Thoracic aorta (tissue), 2 donors: ENCODE data around the gene ATP1A3. TPM values are rescaled to one million over a fixed set of nuclear protein-coding genes. Genes with fewer than 3 reads are reported as not detected.

Experiments used
- ATAC-seq: fragments of 150-250 bp; one replicate; pipeline ENCODE4 v1.8.0; 2017; ENCODE audit warnings: low read depth; ENCODE audit not compliant: insufficient number of reproducible peaks, low FRiP score
- DNase-seq: peaks from one replicate; pipeline ENCODE4 v3.0.0-alpha.2; 2020; ENCODE audit warnings: low spot score
- H3K27ac ChIP-seq, 2 donors: fragments of 200-600 bp; sonication (generic); 1 replicate in 1 of 2; 2 replicates in 1 of 2; pipeline ENCODE4 v1.5.1; 2016; ENCODE audit warnings: mild to moderate bottlenecking in 2 of 2, moderate library complexity in 2 of 2
- H3K27me3 ChIP-seq: fragments of 200-600 bp; sonication (generic); replicated peaks from 2 replicates; pipeline ENCODE4 v1.6.0; 2016; ENCODE audit warnings: mild to moderate bottlenecking; ENCODE audit not compliant: insufficient read depth
- H3K36me3 ChIP-seq: fragments of 200-600 bp; sonication (generic); one replicate; pipeline ENCODE4 v1.5.1; 2016
- H3K4me1 ChIP-seq, 2 donors: fragments of 200-600 bp; sonication (generic); 1 replicate in 1 of 2; 2 replicates in 1 of 2; pipeline versions ENCODE4 v1.5.1 to v1.6.0; 2016; ENCODE audit warnings: low read depth in 2 of 2, mild to moderate bottlenecking in 1 of 2; ENCODE audit not compliant: control insufficient read depth in 1 of 2
- H3K4me3 ChIP-seq: fragments of 200-600 bp; sonication (generic); 2 replicates; pipeline ENCODE4 v1.5.1; 2016; ENCODE audit warnings: mild to moderate bottlenecking
- H3K9me3 ChIP-seq: fragments of 200-600 bp; sonication (generic); 2 replicates; pipeline ENCODE4 v1.5.1; 2016
- CTCF ChIP-seq: fragments of 200-600 bp; sonication (generic); IDR thresholded peaks from one replicate; pipeline ENCODE4 v1.5.1; 2019; ENCODE audit warnings: antibody characterized with exemption
- total RNA-seq, 2 donors: library from RNA; depleted of rRNA; stranded (reverse); fragments of >200 nt; gene quantifications; one replicate each; pipeline versions ENCODE4 v1.1.0 to v1.2.3, GENCODE V29; 2016

Gene ATP1A3
- total RNA-seq, 2 donors from 2014 or later = 0.14 TPM; not detected in 1

- no peak for ATAC-seq
- no peaks in the 10 kb centered on the region for H3K36me3 ChIP-seq
- TF ChIP-seq CTCF = peak; percentile 40
- H3K27me3 ChIP-seq = peaks cover 6% of the 10 kb centered on the region
- H3K4me3 ChIP-seq = no peak overlapping the region
- no peak overlapping the region for H3K27ac ChIP-seq
- peaks cover 5 to 17% of the 10 kb centered on the region in 2 donors for H3K4me1 ChIP-seq
- H3K9me3 ChIP-seq = no peaks in the 10 kb centered on the region
- DNase-seq = no peak
Observed at GRCh38 chr19:41998246-41999020, 4.4 kb upstream of the ATP1A3 start.

- Histone ChIP-seq H3K36me3 (no peaks in the 10 kb centered on the region), H3K27me3 (peaks cover 6% of the 10 kb centered on the region)
- no peak for TF ChIP-seq CTCF
Observed at GRCh38 chr19:41997851-41998229, 3.8 kb upstream of the ATP1A3 start.

GRCh38 chr19:41997121-41997850 lies 3.3 kb upstream of the ATP1A3 start:
- Histone ChIP-seq H3K9me3 (no peaks in the 10 kb centered on the region), H3K27ac (no peak overlapping the region), H3K36me3 (no peaks in the 10 kb centered on the region), H3K27me3 (peaks cover 6% of the 10 kb centered on the region), H3K4me3 (no peak overlapping the region), H3K4me1 (peaks cover 5 to 19% of the 10 kb centered on the region in 2 donors)
- DNase-seq = no peak
- ATAC-seq = no peak
- no peak for TF ChIP-seq CTCF

More at GRCh38 chr19:41997851-41998229, 3.8 kb upstream of the ATP1A3 start:
- no peak for ATAC-seq
- Histone ChIP-seq H3K9me3 (no peaks in the 10 kb centered on the region), H3K4me1 (peaks cover 5 to 19% of the 10 kb centered on the region in 2 donors), H3K4me3 (no peak overlapping the region), H3K27ac (no peak overlapping the region)
- DNase-seq = no peak

- Histone ChIP-seq H3K4me1 (peaks cover 5 to 19% of the 10 kb centered on the region in 2 donors), H3K36me3 (no peaks in the 10 kb centered on the region), H3K27me3 (peaks cover 6% of the 10 kb centered on the region), H3K9me3 (no peaks in the 10 kb centered on the region), H3K4me3 (no peak overlapping the region), H3K27ac (no peak overlapping the region)
- DNase-seq = no peak
- ATAC-seq = no peak
- no peak for TF ChIP-seq CTCF
Observed at GRCh38 chr19:41995959-41996797, 2.1 kb upstream of the ATP1A3 start.
